22Rv1 (cell line): ENCODE results near the gene KLK2.

Source experiments
- ZFX ChIP-seq: fragments of 450-650 bp; IDR thresholded peaks from 2 replicates; pipeline ENCODE4 v1.6.1; 2017; ENCODE audit warnings: antibody characterized with exemption, borderline replicate concordance
- TF ChIP-seq, protein P1 (sequence below): fragments of 450-650 bp; IDR thresholded peaks from 2 replicates; pipeline ENCODE4 v1.5.1; 2017; ENCODE audit warnings: mild to moderate bottlenecking

DNA sequence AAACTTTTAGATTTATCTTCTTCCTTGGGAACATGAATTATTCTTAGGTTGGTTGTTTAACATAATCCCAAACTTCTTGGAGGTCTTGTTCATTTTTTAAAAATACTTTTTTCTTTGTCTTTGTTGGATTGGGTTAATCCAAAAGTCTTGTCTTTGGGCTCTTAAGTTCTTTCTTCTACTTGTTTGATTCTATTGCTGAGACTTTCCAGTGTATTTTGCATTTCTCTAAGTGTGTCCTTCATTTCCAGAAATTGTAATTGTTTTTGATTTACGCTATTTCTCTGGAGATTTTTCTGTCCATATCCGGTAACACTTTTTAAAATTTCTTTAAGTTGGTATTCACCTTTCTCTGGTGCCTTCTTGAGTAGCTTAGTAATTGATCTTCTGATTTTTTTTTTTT is 30.0 kb upstream of the KLK2 start:
- TF ChIP-seq, protein P1, sequence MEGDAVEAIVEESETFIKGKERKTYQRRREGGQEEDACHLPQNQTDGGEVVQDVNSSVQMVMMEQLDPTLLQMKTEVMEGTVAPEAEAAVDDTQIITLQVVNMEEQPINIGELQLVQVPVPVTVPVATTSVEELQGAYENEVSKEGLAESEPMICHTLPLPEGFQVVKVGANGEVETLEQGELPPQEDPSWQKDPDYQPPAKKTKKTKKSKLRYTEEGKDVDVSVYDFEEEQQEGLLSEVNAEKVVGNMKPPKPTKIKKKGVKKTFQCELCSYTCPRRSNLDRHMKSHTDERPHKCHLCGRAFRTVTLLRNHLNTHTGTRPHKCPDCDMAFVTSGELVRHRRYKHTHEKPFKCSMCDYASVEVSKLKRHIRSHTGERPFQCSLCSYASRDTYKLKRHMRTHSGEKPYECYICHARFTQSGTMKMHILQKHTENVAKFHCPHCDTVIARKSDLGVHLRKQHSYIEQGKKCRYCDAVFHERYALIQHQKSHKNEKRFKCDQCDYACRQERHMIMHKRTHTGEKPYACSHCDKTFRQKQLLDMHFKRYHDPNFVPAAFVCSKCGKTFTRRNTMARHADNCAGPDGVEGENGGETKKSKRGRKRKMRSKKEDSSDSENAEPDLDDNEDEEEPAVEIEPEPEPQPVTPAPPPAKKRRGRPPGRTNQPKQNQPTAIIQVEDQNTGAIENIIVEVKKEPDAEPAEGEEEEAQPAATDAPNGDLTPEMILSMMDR: no peak
- no peak for TF ChIP-seq ZFX
